Raji (cell line): ENCODE measurements around the gene BORCS6.

Source experiments
- POLR2A ChIP-seq: IDR thresholded peaks from 2 replicates; pipeline ENCODE4 v1.6.1; 2011; ENCODE audit warnings: low read depth, low read length, control low read depth; ENCODE audit not compliant: insufficient read depth

The BORCS6 gene

GRCh38 chr17:8163978-8164814 lies 25.8 kb downstream of the BORCS6 start:
- TF ChIP-seq POLR2A = no peak

GRCh38 chr17:8162997-8163977 lies 26.7 kb downstream of the BORCS6 start:
- 0 out of 2 replicates have a peak, but pooled peaks have one; percentile 4 for TF ChIP-seq POLR2A

- peak; percentile 65 for TF ChIP-seq POLR2A
Observed at GRCh38 chr17:8162233-8162996, 27.6 kb downstream of the BORCS6 start, which contains the start of gene VAMP2. Gene VAMP2 (minus strand): TSS chr17:8162948. CDS start chr17:8162879, 69 bp downstream.

GRCh38 chr17:8161289-8162232 lies 28.4 kb downstream of the BORCS6 start:
- TF ChIP-seq POLR2A = no peak

GRCh38 chr17:8160741-8161221 lies 29.2 kb downstream of the BORCS6 start:
- no peak for TF ChIP-seq POLR2A

GRCh38 chr17:8160224-8160577 lies 29.8 kb downstream of the BORCS6 start:
- no peak for TF ChIP-seq POLR2A

GRCh38 chr17:8159459-8160223 lies 30.3 kb downstream of the BORCS6 start:
- no peak for TF ChIP-seq POLR2A

GRCh38 chr17:8159032-8159400 lies 31.0 kb downstream of the BORCS6 start:
- TF ChIP-seq POLR2A = no peak

- no peak for TF ChIP-seq POLR2A
Observed at GRCh38 chr17:8158267-8159031, 31.5 kb downstream of the BORCS6 start.

- peak; percentile 49 for TF ChIP-seq POLR2A
Observed at GRCh38 chr17:8156246-8156992, 33.6 kb downstream of the BORCS6 start.

GRCh38 chr17:8155996-8156245 lies 34.1 kb downstream of the BORCS6 start:
- TF ChIP-seq POLR2A = no peak
